ENCODE data around the gene PRKCQ. TPM values are rescaled to one million over a fixed set of nuclear protein-coding genes. Genes with fewer than 3 reads are reported as not detected.

The PRKCQ gene
- 10 to 100 TPM; 44.9 to 45.9 TPM for total RNA-seq

- Mint-ChIP-seq H3K36me3 (peaks cover 59% of the 10 kb centered on the region), H3K4me3 (peak within 1 kb of the TSS; percentile 97), H3K27ac (peak within 1 kb of the TSS; percentile 96), H3K27me3 (no peaks in the 10 kb centered on the region), H3K4me1 (peaks cover 53% of the 10 kb centered on the region), H3K9me3 (peaks cover 2% of the 10 kb centered on the region)
- DNase-seq = no peak
Observed at GRCh38 chr10:6579904-6580278, at the start of gene PRKCQ. TSS of gene PRKCQ (minus strand) at chr10:6580276. CDS start at chr10:6515135, 65,141 bp downstream.

- Mint-ChIP-seq H3K27ac (peak overlapping the region; percentile 27), H3K9me3 (no peaks in the 10 kb centered on the region), H3K36me3 (peaks cover 20% of the 10 kb centered on the region), H3K4me1 (peaks cover 28% of the 10 kb centered on the region), H3K4me3 (peak overlapping the region; percentile 7), H3K27me3 (no peaks in the 10 kb centered on the region)
- peak; percentile 37 for DNase-seq
Observed at GRCh38 chr10:6625428-6625827, 45.4 kb upstream of the PRKCQ start.

DNA sequence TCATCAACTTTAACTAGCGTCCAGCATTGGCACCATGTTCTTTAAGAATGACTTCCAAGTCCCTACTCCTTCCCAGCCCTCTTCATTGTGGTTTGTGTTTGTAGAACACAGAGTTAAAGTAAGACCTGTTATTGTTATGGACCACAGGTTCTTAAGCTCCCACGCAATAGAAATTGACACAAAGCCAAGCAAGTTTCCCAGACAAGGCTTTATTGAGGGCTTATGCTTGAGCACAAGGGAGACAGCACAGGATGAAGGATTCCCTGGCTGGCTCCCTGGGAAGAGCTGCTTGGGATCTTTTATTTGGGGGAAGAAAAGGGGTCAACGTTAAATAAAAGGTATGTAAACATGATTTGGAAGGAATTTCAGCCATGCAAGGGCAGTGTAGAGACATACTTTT, 44.3 kb upstream of the PRKCQ start:
- peaks cover 26% of the 10 kb centered on the region for H3K36me3 Mint-ChIP-seq
- no peak overlapping the region for H3K4me3 Mint-ChIP-seq
- H3K4me1 Mint-ChIP-seq = peaks cover 26% of the 10 kb centered on the region
- no peaks in the 10 kb centered on the region for H3K9me3 Mint-ChIP-seq
- no peak for DNase-seq
- H3K27me3 Mint-ChIP-seq = no peaks in the 10 kb centered on the region
- H3K27ac Mint-ChIP-seq = no peak overlapping the region

DNA sequence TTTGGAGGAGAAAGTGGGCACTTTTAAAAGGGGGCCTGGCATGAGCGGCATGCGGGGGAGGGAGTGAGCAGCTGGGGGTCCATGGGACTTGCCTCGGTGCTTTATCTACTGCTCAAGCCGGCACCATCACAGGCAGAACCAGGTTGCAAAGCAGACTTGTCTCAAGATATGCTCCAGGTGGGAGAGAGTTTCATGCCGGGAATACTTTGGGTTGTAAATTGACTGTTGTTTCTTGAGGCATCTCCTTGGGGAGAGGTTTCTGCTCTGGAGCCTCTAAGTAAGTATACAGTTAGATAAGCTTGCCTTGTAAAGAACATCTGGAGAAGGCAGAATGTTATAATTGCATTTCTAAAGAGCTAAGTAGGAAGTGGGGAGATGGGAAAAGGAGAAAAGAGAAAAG, 42.8 kb upstream of the PRKCQ start:
- H3K27me3 Mint-ChIP-seq = no peaks in the 10 kb centered on the region
- H3K4me3 Mint-ChIP-seq = no peak overlapping the region
- peaks cover 26% of the 10 kb centered on the region for H3K36me3 Mint-ChIP-seq
- DNase-seq = no peak
- H3K9me3 Mint-ChIP-seq = no peaks in the 10 kb centered on the region
- peaks cover 27% of the 10 kb centered on the region for H3K4me1 Mint-ChIP-seq
- no peak overlapping the region for H3K27ac Mint-ChIP-seq

- Mint-ChIP-seq H3K36me3 (peaks cover 31% of the 10 kb centered on the region), H3K9me3 (no peaks in the 10 kb centered on the region), H3K27me3 (no peaks in the 10 kb centered on the region), H3K4me1 (peaks cover 37% of the 10 kb centered on the region), H3K4me3 (no peak overlapping the region), H3K27ac (no peak overlapping the region)
- DNase-seq = no peak
Observed at GRCh38 chr10:6621536-6621935, 41.5 kb upstream of the PRKCQ start.

GRCh38 chr10:6619660-6620059, 39.6 kb upstream of the PRKCQ start:
- Mint-ChIP-seq H3K27ac (no peak overlapping the region), H3K36me3 (peaks cover 38% of the 10 kb centered on the region), H3K9me3 (peaks cover 5% of the 10 kb centered on the region), H3K4me3 (no peak overlapping the region), H3K27me3 (no peaks in the 10 kb centered on the region), H3K4me1 (peaks cover 32% of the 10 kb centered on the region)
- no peak for DNase-seq

GRCh38 chr10:6618340-6618739, 38.3 kb upstream of the PRKCQ start:
- no peak for DNase-seq
- Mint-ChIP-seq H3K36me3 (peaks cover 42% of the 10 kb centered on the region), H3K27ac (no peak overlapping the region), H3K4me1 (peaks cover 30% of the 10 kb centered on the region), H3K9me3 (peaks cover 13% of the 10 kb centered on the region), H3K4me3 (no peak overlapping the region), H3K27me3 (no peaks in the 10 kb centered on the region)

DNA sequence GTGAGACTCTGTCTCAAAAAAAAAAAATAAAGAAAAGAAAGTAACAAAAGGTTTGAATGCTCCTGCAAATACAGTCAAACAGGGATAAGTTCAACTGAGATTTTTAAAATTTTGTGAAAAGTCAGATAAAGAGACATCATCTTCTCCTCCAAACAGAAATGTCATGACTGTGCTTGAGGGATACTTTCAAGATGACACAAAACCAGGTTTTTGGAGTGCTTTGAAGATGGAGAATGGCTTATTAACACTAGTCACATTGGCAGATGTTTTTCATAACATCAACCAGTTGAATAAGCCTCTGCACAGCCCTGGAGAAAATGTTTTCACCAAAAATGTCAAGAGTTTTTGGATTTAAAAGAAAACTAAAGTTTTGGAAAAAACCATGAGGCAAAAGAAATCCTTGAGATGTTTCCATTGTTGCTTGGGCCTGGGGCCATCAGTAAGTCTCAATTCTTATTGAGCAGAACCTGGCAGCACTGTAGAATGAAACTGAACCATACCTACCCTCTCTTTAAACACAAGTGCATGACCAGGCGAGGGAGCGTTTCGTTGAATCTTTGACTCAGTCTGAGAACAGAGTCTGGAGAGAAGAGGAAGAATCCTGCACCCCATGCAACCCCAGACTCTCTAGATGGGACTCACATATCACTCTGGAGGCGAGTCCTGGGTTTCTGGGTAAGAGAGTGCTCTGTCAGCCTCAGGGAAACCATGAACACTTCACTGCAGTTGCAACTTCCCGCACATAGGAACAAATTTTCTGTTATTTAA, 37.4 kb upstream of the PRKCQ start:
- DNase-seq = no peak
- no peak overlapping the region for H3K27ac Mint-ChIP-seq
- no peaks in the 10 kb centered on the region for H3K27me3 Mint-ChIP-seq
- peaks cover 47% of the 10 kb centered on the region for H3K36me3 Mint-ChIP-seq
- peaks cover 18% of the 10 kb centered on the region for H3K9me3 Mint-ChIP-seq
- H3K4me3 Mint-ChIP-seq = no peak overlapping the region
- H3K4me1 Mint-ChIP-seq = peaks cover 37% of the 10 kb centered on the region

DNA sequence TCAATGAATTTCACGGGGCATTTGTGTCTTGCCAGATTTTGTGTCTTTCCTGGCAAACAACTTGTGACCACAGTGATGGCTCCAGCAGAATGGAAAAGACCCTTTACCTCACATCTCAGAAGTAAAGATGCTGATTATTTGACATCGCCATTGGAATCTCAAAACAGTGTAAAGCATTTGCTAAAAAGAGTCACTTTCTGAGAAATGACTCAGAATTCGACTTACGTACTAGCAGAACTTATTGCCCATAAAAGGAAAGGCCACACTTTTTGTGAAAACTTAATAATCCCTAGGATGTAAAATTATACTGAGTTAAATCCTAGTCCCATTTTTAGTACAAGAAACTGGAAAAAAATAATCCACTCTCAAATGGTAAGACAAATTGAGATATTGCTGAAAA, 35.9 kb upstream of the PRKCQ start:
- H3K27ac Mint-ChIP-seq = no peak overlapping the region
- no peaks in the 10 kb centered on the region for H3K27me3 Mint-ChIP-seq
- DNase-seq = no peak
- H3K4me1 Mint-ChIP-seq = peaks cover 45% of the 10 kb centered on the region
- H3K36me3 Mint-ChIP-seq = peaks cover 52% of the 10 kb centered on the region
- H3K4me3 Mint-ChIP-seq = no peak overlapping the region
- peaks cover 19% of the 10 kb centered on the region for H3K9me3 Mint-ChIP-seq

DNA sequence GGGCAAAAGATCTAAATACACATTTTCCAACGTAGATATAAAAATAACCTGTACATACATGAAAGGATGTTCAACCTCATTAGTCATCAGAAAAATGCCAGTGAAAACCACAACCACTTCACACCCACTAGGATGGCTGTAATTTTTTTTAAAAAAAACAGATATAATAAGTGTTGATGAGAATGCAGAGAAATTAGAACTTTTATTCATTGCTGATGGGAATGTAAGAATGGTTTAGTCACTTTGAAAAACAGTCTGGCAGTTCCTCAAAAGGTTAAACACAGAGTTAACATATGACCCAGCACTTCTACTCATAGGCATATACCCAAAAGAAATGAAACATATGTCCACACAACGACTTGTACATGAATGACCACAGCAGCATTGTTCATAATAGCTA, 32.3 kb upstream of the PRKCQ start:
- Mint-ChIP-seq H3K4me1 (peaks cover 63% of the 10 kb centered on the region), H3K4me3 (no peak overlapping the region), H3K36me3 (peaks cover 71% of the 10 kb centered on the region), H3K9me3 (peaks cover 35% of the 10 kb centered on the region), H3K27ac (peak overlapping the region; percentile 74), H3K27me3 (no peaks in the 10 kb centered on the region)
- DNase-seq = no peak

DNA sequence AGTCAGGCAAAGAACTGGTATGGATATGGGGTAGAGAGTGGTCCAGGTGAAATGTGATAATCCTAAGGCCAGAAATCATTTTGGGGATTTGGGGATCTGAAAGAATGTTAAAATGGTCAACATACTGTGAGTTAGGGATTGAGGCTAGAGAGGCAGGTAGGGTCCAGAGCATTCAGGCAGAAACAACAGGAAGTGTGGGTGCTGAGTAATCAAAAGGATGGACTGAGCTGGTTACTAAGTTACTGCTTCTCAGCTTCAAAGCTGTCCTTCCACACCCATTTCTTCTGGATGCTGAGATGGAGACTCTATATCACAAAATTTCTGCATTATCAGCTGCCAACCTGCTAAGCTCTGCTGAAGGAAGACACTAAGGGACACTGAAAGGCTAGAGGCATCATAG, 30.6 kb upstream of the PRKCQ start:
- DNase-seq = no peak
- Mint-ChIP-seq H3K27ac (peak overlapping the region; percentile 26), H3K4me1 (peaks cover 64% of the 10 kb centered on the region), H3K27me3 (no peaks in the 10 kb centered on the region), H3K36me3 (peaks cover 71% of the 10 kb centered on the region), H3K4me3 (no peak overlapping the region), H3K9me3 (peaks cover 41% of the 10 kb centered on the region)

GRCh38 chr10:6609625-6610024, 29.5 kb upstream of the PRKCQ start:
- peaks cover 61% of the 10 kb centered on the region for H3K4me1 Mint-ChIP-seq
- no peak overlapping the region for H3K4me3 Mint-ChIP-seq
- no peak for DNase-seq
- no peaks in the 10 kb centered on the region for H3K27me3 Mint-ChIP-seq
- peaks cover 66% of the 10 kb centered on the region for H3K36me3 Mint-ChIP-seq
- peaks cover 37% of the 10 kb centered on the region for H3K9me3 Mint-ChIP-seq
- H3K27ac Mint-ChIP-seq = peak overlapping the region; percentile 7

GRCh38 chr10:6607778-6608177, 27.7 kb upstream of the PRKCQ start:
- peaks cover 26% of the 10 kb centered on the region for H3K9me3 Mint-ChIP-seq
- no peak overlapping the region for H3K4me3 Mint-ChIP-seq
- peaks cover 55% of the 10 kb centered on the region for H3K36me3 Mint-ChIP-seq

DNA sequence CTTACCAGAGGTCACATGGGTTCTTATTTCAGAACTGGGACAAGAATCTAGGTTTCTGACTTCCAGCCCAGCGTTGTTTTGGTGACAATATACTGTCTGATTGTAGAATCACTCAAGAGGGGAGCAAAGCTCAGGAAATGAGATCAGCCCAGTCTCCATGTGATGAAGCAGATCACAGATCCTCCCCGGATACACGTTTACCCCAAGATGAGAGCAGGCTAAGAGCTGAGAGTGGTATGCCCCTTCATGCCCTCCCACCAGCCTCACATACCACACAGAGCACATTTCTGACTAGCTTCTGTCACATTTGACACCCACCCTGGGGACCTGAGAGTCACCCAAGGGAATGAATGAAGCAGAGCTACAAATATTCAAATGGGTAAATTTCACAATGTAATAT, 27.1 kb upstream of the PRKCQ start:
- H3K27me3 Mint-ChIP-seq = no peaks in the 10 kb centered on the region

More at GRCh38 chr10:6607778-6608177, 27.7 kb upstream of the PRKCQ start:
- DNase-seq = no peak
- peaks cover 55% of the 10 kb centered on the region for H3K4me1 Mint-ChIP-seq
- H3K27me3 Mint-ChIP-seq = no peaks in the 10 kb centered on the region
- peak overlapping the region; percentile 95 for H3K27ac Mint-ChIP-seq

DNA sequence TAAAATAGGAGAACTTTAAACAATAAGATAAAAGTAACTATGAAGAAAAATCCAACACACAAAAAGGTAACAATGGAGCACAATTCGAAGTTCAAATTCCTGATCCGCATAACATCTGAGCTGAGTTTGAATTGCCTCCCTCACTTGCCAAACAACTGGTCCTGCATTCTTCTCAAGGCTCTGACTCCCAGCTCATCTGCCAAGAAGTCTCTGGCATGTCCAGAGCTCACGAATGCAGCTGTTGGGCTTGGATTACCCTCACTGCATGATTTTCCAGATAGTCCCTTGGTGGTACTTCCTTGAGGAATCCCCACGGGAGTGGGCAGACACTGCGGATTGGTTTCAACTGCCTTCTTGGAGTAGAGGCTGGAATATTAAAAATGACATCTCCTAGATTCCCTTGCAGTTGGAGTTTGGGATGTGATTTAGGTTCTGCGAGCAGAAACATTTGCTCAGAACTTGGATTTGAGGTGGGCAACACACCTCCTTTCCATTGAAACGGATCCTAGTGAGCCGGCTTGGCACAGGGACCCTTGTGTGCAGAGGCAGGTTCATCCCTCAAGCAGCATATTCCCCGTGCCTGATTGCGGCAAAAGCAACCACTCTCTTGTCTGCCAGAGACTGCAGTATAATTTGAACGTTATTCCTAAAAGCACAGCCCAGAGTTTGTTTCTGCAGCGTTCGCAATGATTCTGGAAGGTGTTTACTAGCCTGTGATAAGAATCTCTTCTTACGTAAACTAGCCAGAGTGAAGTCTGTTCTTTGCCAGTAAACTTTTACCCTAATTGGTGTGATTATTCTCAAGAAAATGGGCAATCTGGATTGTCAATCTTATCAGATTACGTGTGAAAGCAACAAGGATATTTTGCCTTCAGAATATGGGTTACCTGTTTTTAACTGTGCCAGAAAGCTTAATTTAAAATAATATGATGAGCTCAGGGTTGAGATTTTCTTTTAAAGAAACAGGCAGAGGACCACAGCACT, 23.4 kb upstream of the PRKCQ start:
- Mint-ChIP-seq H3K27ac (no peak overlapping the region), H3K4me1 (peaks cover 61% of the 10 kb centered on the region), H3K27me3 (no peaks in the 10 kb centered on the region), H3K36me3 (peaks cover 54% of the 10 kb centered on the region), H3K4me3 (no peak overlapping the region), H3K9me3 (peaks cover 28% of the 10 kb centered on the region)
- no peak for DNase-seq

More for the DNA sequence above, 27.1 kb upstream of the PRKCQ start:
- peak overlapping the region; percentile 66 for H3K4me3 Mint-ChIP-seq
- H3K9me3 Mint-ChIP-seq = peaks cover 23% of the 10 kb centered on the region
- peaks cover 54% of the 10 kb centered on the region for H3K4me1 Mint-ChIP-seq
- H3K27ac Mint-ChIP-seq = peak overlapping the region; percentile 95
- peak; percentile 59 for DNase-seq
- H3K36me3 Mint-ChIP-seq = peaks cover 52% of the 10 kb centered on the region
